Measurements from ENCODE around the gene PTPRM. TPM values are rescaled to one million over a fixed set of nuclear protein-coding genes. Genes with fewer than 3 reads are reported as not detected.
"Not testable (repeated sequence)": the region's sequence is repeated elsewhere in the genome, so short reads cannot be mapped to it uniquely, and the experiment has no call there.

The PTPRM gene
- total RNA-seq, 1 experiment from 2014 or later, result 14.5 TPM

GRCh38 chr18:8056723-8057122 lies 489.6 kb downstream of the PTPRM start (continued):
- TF ChIP-seq EZH2 (IDR thresholded peaks at IDR 0.05) (no peak), RAD21 (IDR thresholded peaks at IDR 0.05; ENCODE audit: low read depth) (no peak), ELF1 (IDR thresholded peaks at IDR 0.05; ENCODE audit: borderline replicate concordance, low read depth) (no peak), ZFX (IDR thresholded peaks at IDR 0.05) (no peak), EZH2phosphoT487 (IDR thresholded peaks at IDR 0.05; ENCODE audit: borderline replicate concordance) (no peak), SRF (IDR thresholded peaks at IDR 0.05; ENCODE audit: low read depth) (no peak), REST (IDR thresholded peaks at IDR 0.05; ENCODE audit: low read depth) (no peak), POLR2A (IDR thresholded peaks at IDR 0.05; ENCODE audit: borderline replicate concordance, extremely low read depth, insufficient read depth, insufficient read length) (no peak), SP1 (IDR thresholded peaks at IDR 0.05; ENCODE audit: low read depth) (no peak)

- H3K36me3 ChIP-seq (ENCODE audit: control insufficient read depth in 1 of 2, insufficient read depth in 2 of 2, low read length in 2 of 2); DNase-seq (ENCODE audit: low read depth, low spot score); H3K4me1 ChIP-seq (ENCODE audit: control insufficient read depth in 1 of 2, insufficient read depth in 2 of 2, low read length in 2 of 2); CTCF ChIA-PET; H3K79me2 ChIP-seq (ENCODE audit: insufficient read depth, low read length); intact Hi-C loops (cut with micrococcal nuclease); RAD21 ChIA-PET (ENCODE audit: low non-redundant PET in 1 of 2, low total read pairs in 2 of 2, uncharacterized antibody in 2 of 2, unreplicated experiment in 2 of 2); H3K9me3 ChIP-seq (ENCODE audit: control insufficient read depth in 1 of 2, insufficient read depth in 1 of 2, low read depth in 1 of 2, low read length in 2 of 2); H3K9me2 ChIP-seq (ENCODE audit: insufficient read depth); H4K20me1 ChIP-seq (ENCODE audit: insufficient read depth); POLR2A ChIA-PET; H3K27me3 ChIP-seq (ENCODE audit: insufficient read depth, low read length): not testable (repeated sequence)
- Histone ChIP-seq H3K4me2 (ENCODE audit: low read length) (peak overlapping the region; percentile 74), H3K27ac (ENCODE audit: low read depth, low read length) (peak overlapping the region; percentile 33), H3K4me3 (replicated peaks in 1 of 2; ENCODE audit: low read depth in 1 of 2, low read length in 2 of 2) (peak overlapping the region; percentile 40 to 52), H3K9ac (ENCODE audit: low read length) (peak overlapping the region; percentile 40; the same call in 1 of the 2 replicates), H2AFZ (ENCODE audit: low read depth, low read length, poor library complexity, severe bottlenecking) (peak overlapping the region; percentile 84)
- ATAC-seq, result peak; percentile 52
- TSS peak; percentile 81 for BruUV-seq (replicated peaks)
Observed at GRCh38 chr18:8063152-8063551, 496.0 kb downstream of the PTPRM start.

All from HCT116 (cell line).